ENCODE measurements around the gene IGSF22.

DNA sequence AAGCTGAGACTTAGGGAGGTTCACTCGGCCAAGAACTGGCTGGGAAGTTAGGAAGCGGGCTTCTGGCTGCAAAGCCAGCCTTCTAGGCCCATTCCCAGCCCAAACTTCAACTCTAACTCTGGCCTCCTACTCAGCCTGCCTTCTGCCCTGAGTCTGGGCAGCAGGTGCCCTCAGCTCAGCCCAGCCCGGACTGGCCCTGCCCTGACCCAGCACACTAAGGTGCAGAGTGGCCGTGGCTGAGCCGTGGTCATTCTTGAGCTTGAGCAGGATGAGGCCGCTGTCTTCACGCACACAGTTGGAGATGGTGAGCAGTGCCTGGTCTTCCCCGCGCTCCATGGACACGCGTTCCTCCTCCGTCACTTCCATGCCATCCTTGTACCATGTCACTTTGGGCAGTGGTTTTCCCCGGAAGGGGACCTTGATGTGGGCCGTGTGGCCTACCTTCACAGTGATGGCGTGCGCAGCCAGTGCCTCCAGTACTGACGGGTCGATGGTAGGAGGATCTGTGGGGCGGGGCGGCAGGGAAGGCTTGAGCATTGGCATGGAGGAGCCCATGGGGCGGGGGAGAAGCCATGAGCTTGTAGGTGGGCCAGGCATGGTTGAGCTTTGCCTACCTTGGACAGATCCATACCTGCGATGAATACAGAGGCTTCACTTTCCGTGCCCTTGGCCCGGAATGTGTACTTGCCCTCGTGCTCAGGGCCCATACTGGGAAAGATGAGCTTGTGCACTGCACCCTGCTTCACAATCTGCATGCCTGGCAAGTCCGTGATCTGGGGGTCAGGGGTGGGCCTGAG is 12.1 kb downstream of the IGSF22 start:
- TF ChIP-seq, protein P1, sequence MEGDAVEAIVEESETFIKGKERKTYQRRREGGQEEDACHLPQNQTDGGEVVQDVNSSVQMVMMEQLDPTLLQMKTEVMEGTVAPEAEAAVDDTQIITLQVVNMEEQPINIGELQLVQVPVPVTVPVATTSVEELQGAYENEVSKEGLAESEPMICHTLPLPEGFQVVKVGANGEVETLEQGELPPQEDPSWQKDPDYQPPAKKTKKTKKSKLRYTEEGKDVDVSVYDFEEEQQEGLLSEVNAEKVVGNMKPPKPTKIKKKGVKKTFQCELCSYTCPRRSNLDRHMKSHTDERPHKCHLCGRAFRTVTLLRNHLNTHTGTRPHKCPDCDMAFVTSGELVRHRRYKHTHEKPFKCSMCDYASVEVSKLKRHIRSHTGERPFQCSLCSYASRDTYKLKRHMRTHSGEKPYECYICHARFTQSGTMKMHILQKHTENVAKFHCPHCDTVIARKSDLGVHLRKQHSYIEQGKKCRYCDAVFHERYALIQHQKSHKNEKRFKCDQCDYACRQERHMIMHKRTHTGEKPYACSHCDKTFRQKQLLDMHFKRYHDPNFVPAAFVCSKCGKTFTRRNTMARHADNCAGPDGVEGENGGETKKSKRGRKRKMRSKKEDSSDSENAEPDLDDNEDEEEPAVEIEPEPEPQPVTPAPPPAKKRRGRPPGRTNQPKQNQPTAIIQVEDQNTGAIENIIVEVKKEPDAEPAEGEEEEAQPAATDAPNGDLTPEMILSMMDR (IDR thresholded peaks at IDR 0.05): no peak
- no peak for TF ChIP-seq POLR2A (IDR thresholded peaks at IDR 0.05)
